ENCODE data around the gene PRND. TPM values are rescaled to one million over a fixed set of nuclear protein-coding genes. Genes with fewer than 3 reads are reported as not detected.

The PRND gene, protein sequence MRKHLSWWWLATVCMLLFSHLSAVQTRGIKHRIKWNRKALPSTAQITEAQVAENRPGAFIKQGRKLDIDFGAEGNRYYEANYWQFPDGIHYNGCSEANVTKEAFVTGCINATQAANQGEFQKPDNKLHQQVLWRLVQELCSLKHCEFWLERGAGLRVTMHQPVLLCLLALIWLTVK
- not detected in 2 replicates for total RNA-seq

GRCh38 chr20:4721719-4722118, at the start of gene PRND:
Gene PRND, plus strand, starts transcription at chr20:4721909. Its CDS starts 2,643 bp downstream, at chr20:4724552.

Other genes with a start within 250 kb of the PRND start
- gene PRNP, start 35.5 kb upstream of the PRND start, total RNA-seq = 395 and 414 TPM in 2 replicates
- 1.1 and 1.3 TPM in 2 replicates for gene RASSF2, start 101.7 kb downstream of the PRND start, total RNA-seq

Measured in smooth muscle cell of the pulmonary artery (primary cell).